ENCODE results near the gene SYNGR1.
"Not testable (repeated sequence)": the region's sequence is repeated elsewhere in the genome, so short reads cannot be mapped to it uniquely, and the experiment has no call there.

Gene SYNGR1

GRCh38 chr22:39317084-39317774 is 32.6 kb upstream of the SYNGR1 start:
- DNase-seq (ENCODE audit: low spot score), result no peak

- DNase-seq (ENCODE audit: low spot score), result no peak
These were observed 31.9 kb upstream of the SYNGR1 start for GRCh38 chr22:39317775-39318506.

GRCh38 chr22:39318507-39319283 is 31.1 kb upstream of the SYNGR1 start:
- DNase-seq (ENCODE audit: low spot score), result no peak

- DNase-seq (ENCODE audit: low spot score), result peak; percentile 98
These were observed 30.3 kb upstream of the SYNGR1 start, which contains the start of gene RPL3 for GRCh38 chr22:39319284-39320022. Gene RPL3, minus strand, starts transcription at chr22:39319623. Its CDS starts 26 bp downstream, at chr22:39319597.

GRCh38 chr22:39320616-39321029 is 29.2 kb upstream of the SYNGR1 start:
- not testable (repeated sequence) for DNase-seq (ENCODE audit: low spot score)

GRCh38 chr22:39325392-39325932 is 24.3 kb upstream of the SYNGR1 start:
- no peak for DNase-seq (ENCODE audit: low spot score)

- no peak for DNase-seq (ENCODE audit: low spot score)
These were observed 21.6 kb upstream of the SYNGR1 start for GRCh38 chr22:39327995-39328754.

- not testable (repeated sequence) for DNase-seq (ENCODE audit: low spot score)
These were observed 19.2 kb upstream of the SYNGR1 start for GRCh38 chr22:39330553-39330952.

GRCh38 chr22:39332441-39333064 is 17.2 kb upstream of the SYNGR1 start:
- DNase-seq (ENCODE audit: low spot score), result no peak

- DNase-seq (ENCODE audit: low spot score), result no peak
These were observed 13.4 kb upstream of the SYNGR1 start for GRCh38 chr22:39336411-39336810.

- not testable (repeated sequence) for DNase-seq (ENCODE audit: low spot score)
These were observed 10.0 kb upstream of the SYNGR1 start for GRCh38 chr22:39339775-39340174.

- DNase-seq (ENCODE audit: low spot score), result no peak
These were observed 8.6 kb upstream of the SYNGR1 start for GRCh38 chr22:39341179-39341578.

GRCh38 chr22:39343259-39344045 is 6.3 kb upstream of the SYNGR1 start:
- peak; percentile 95 for DNase-seq (ENCODE audit: low spot score)

GRCh38 chr22:39344046-39344390 is 5.8 kb upstream of the SYNGR1 start:
- DNase-seq (ENCODE audit: low spot score), result peak; percentile 72

- no peak for DNase-seq (ENCODE audit: low spot score)
These were observed 4.6 kb upstream of the SYNGR1 start for GRCh38 chr22:39345231-39345630.

GRCh38 chr22:39348909-39349505 is 784 bp upstream of the SYNGR1 start:
- DNase-seq (ENCODE audit: low spot score), result peak; percentile 44

GRCh38 chr22:39349506-39349966 is 255 bp upstream of the SYNGR1 start:
- peak; percentile 36 for DNase-seq (ENCODE audit: low spot score)

- no peak for DNase-seq (ENCODE audit: low spot score)
These were observed 1.2 kb downstream of the SYNGR1 start for GRCh38 chr22:39350757-39351688.
